ENCODE measurements around the gene CAMK2G.

The CAMK2G gene

GRCh38 chr10:73881221-73881919 lies 7.0 kb upstream of the CAMK2G start:
- Histone ChIP-seq H3K36me3 (ENCODE audit: low read length) (no peaks in the 10 kb centered on the region), H3K9me2 (replicated peaks; ENCODE audit: insufficient read depth, low read length) (no peaks in the 10 kb centered on the region), H3K9me3 (ENCODE audit: insufficient read depth, low read length) (no peaks in the 10 kb centered on the region), H3K4me3 (ENCODE audit: insufficient read depth, low read length, poor library complexity, severe bottlenecking) (no peak overlapping the region), H3K27me3 (ENCODE audit: low read length) (no peaks in the 10 kb centered on the region), H3K9ac (ENCODE audit: low read length) (no peak overlapping the region), H3K4me2 (ENCODE audit: low read depth, low read length, poor library complexity, severe bottlenecking) (no peak overlapping the region), H2AFZ (ENCODE audit: low read depth, low read length, severe bottlenecking) (no peak overlapping the region), H3K27ac (ENCODE audit: low read depth, low read length) (no peak overlapping the region), H4K20me1 (ENCODE audit: low read depth, low read length) (no peaks in the 10 kb centered on the region), H3K79me2 (ENCODE audit: insufficient read depth, low read length) (no peaks in the 10 kb centered on the region), H3F3A (ENCODE audit: insufficient read depth) (no peaks in the 10 kb centered on the region)
- TF ChIP-seq EZH2phosphoT487 (conservative IDR thresholded peaks at IDR 0.05; ENCODE audit: low read length), result no peak
- TF ChIP-seq, protein P1, sequence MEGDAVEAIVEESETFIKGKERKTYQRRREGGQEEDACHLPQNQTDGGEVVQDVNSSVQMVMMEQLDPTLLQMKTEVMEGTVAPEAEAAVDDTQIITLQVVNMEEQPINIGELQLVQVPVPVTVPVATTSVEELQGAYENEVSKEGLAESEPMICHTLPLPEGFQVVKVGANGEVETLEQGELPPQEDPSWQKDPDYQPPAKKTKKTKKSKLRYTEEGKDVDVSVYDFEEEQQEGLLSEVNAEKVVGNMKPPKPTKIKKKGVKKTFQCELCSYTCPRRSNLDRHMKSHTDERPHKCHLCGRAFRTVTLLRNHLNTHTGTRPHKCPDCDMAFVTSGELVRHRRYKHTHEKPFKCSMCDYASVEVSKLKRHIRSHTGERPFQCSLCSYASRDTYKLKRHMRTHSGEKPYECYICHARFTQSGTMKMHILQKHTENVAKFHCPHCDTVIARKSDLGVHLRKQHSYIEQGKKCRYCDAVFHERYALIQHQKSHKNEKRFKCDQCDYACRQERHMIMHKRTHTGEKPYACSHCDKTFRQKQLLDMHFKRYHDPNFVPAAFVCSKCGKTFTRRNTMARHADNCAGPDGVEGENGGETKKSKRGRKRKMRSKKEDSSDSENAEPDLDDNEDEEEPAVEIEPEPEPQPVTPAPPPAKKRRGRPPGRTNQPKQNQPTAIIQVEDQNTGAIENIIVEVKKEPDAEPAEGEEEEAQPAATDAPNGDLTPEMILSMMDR (IDR thresholded peaks at IDR 0.05; ENCODE audit: insufficient read depth, low read length, poor library complexity, severe bottlenecking), result no peak

- TF ChIP-seq, protein P1 (IDR thresholded peaks at IDR 0.05; ENCODE audit: insufficient read depth, low read length, poor library complexity, severe bottlenecking), result peak; percentile 72
- TF ChIP-seq EZH2phosphoT487 (conservative IDR thresholded peaks at IDR 0.05; ENCODE audit: low read length), result no peak
- Histone ChIP-seq H3F3A (ENCODE audit: insufficient read depth) (peaks cover 6% of the 10 kb centered on the region; the same call in 1 of the 2 replicates), H4K20me1 (ENCODE audit: low read depth, low read length) (no peaks in the 10 kb centered on the region), H3K9me3 (ENCODE audit: insufficient read depth, low read length) (no peaks in the 10 kb centered on the region), H3K4me3 (ENCODE audit: insufficient read depth, low read length, poor library complexity, severe bottlenecking) (no peak overlapping the region), H3K79me2 (ENCODE audit: insufficient read depth, low read length) (no peaks in the 10 kb centered on the region), H3K36me3 (ENCODE audit: low read length) (no peaks in the 10 kb centered on the region), H3K27ac (ENCODE audit: low read depth, low read length) (no peak overlapping the region), H3K4me2 (ENCODE audit: low read depth, low read length, poor library complexity, severe bottlenecking) (peak overlapping the region; percentile 20), H3K27me3 (ENCODE audit: low read length) (no peaks in the 10 kb centered on the region), H3K9me2 (replicated peaks; ENCODE audit: insufficient read depth, low read length) (no peaks in the 10 kb centered on the region), H3K9ac (ENCODE audit: low read length) (peak overlapping the region; percentile 9; the same call in 1 of the 2 replicates), H2AFZ (ENCODE audit: low read depth, low read length, severe bottlenecking) (peak overlapping the region; percentile 81)
These were observed 5.2 kb upstream of the CAMK2G start for GRCh38 chr10:73879296-73880173.

- H3K27me3 ChIP-seq (ENCODE audit: low read length), result no peaks in the 10 kb centered on the region
- no peak overlapping the region for H3K4me3 ChIP-seq (ENCODE audit: insufficient read depth, low read length, poor library complexity, severe bottlenecking)
- no peaks in the 10 kb centered on the region for H3K79me2 ChIP-seq (ENCODE audit: insufficient read depth, low read length)
- no peaks in the 10 kb centered on the region for H4K20me1 ChIP-seq (ENCODE audit: low read depth, low read length)
- no peak overlapping the region for H3K9ac ChIP-seq (ENCODE audit: low read length)
- H3K36me3 ChIP-seq (ENCODE audit: low read length), result no peaks in the 10 kb centered on the region
- no peaks in the 10 kb centered on the region for H3K9me3 ChIP-seq (ENCODE audit: insufficient read depth, low read length)
- H3K4me2 ChIP-seq (ENCODE audit: low read depth, low read length, poor library complexity, severe bottlenecking), result no peak overlapping the region
- no peaks in the 10 kb centered on the region for H3K9me2 ChIP-seq (replicated peaks; ENCODE audit: insufficient read depth, low read length)
- H3K27ac ChIP-seq (ENCODE audit: low read depth, low read length), result no peak overlapping the region
- TF ChIP-seq, protein P1 (IDR thresholded peaks at IDR 0.05; ENCODE audit: insufficient read depth, low read length, poor library complexity, severe bottlenecking), result no peak
- peaks cover 6% of the 10 kb centered on the region; the same call in 1 of the 2 replicates for H3F3A ChIP-seq (ENCODE audit: insufficient read depth)
- H2AFZ ChIP-seq (ENCODE audit: low read depth, low read length, severe bottlenecking), result no peak overlapping the region
These were observed 4.0 kb upstream of the CAMK2G start for GRCh38 chr10:73878365-73878764.

Measured in SU-DHL-6 (cell line).